DOHH2 (cell line): ENCODE results near the gene CMIP.

Experiments
- H3F3A ChIP-seq: fragments of 200-600 bp; sonication (generic), shearing (Covaris generic); 2 replicates; pipeline ENCODE4 v1.6.0; 2016; ENCODE audit warnings: antibody characterized with exemption, mild to moderate bottlenecking; ENCODE audit not compliant: control insufficient read depth, insufficient read depth
- H3K27ac ChIP-seq: fragments of 200-600 bp; sonication (generic); 2 replicates; pipeline ENCODE4 v1.5.1; 2014; ENCODE audit warnings: low read depth, mild to moderate bottlenecking, low read length, moderate library complexity
- H3K27me3 ChIP-seq: fragments of 200-600 bp; sonication (generic); 2 replicates; pipeline ENCODE4 v1.6.1; 2014; ENCODE audit warnings: mild to moderate bottlenecking, low read length, mixed read lengths; ENCODE audit not compliant: control insufficient read depth
- H3K36me3 ChIP-seq: fragments of 200-600 bp; sonication (generic); 2 replicates; pipeline ENCODE4 v1.6.1; 2014; ENCODE audit warnings: mild to moderate bottlenecking, low read length, moderate library complexity, mixed read lengths; ENCODE audit not compliant: control insufficient read depth
- H3K4me1 ChIP-seq: fragments of 200-600 bp; sonication (generic); 2 replicates; pipeline ENCODE4 v1.6.1; 2014; ENCODE audit warnings: mild to moderate bottlenecking, low read length, mixed read lengths; ENCODE audit not compliant: control insufficient read depth
- H3K4me2 ChIP-seq: fragments of 200-600 bp; sonication (generic); 2 replicates; pipeline ENCODE4 v1.6.0; 2014; ENCODE audit warnings: mild to moderate bottlenecking, low read length, moderate library complexity
- H3K4me3 ChIP-seq: fragments of 200-600 bp; sonication (generic); 2 replicates; pipeline ENCODE4 v1.5.1; 2014; ENCODE audit warnings: mild to moderate bottlenecking, low read length, mixed read lengths
- H3K79me2 ChIP-seq: fragments of 200-600 bp; sonication (generic); 2 replicates; pipeline ENCODE4 v1.6.1; 2014; ENCODE audit warnings: mild to moderate bottlenecking, low read length, mixed read lengths; ENCODE audit not compliant: control insufficient read depth
- H3K9me2 ChIP-seq: fragments of 200-600 bp; sonication (generic); replicated peaks from 2 replicates; pipeline ENCODE4 v1.6.1; 2014; ENCODE audit warnings: mild to moderate bottlenecking, low read length, mixed read lengths; ENCODE audit not compliant: control insufficient read depth
- H3K9me3 ChIP-seq: fragments of 200-600 bp; sonication (generic); 2 replicates; pipeline ENCODE4 v1.6.1; 2014; ENCODE audit warnings: antibody characterized with exemption, low read length, mixed read lengths; ENCODE audit not compliant: control insufficient read depth, insufficient read depth
- H4K20me1 ChIP-seq: fragments of 200-600 bp; sonication (generic); 2 replicates; pipeline ENCODE4 v1.6.0; 2014; ENCODE audit warnings: low read depth, mild to moderate bottlenecking, antibody characterized with exemption, low read length, moderate library complexity; ENCODE audit not compliant: control insufficient read depth, insufficient read depth
- CTCF ChIP-seq: fragments of 200-600 bp; sonication (generic); IDR thresholded peaks from one replicate; pipeline ENCODE4 v1.5.1; 2014; ENCODE audit warnings: antibody characterized with exemption, mild to moderate bottlenecking, low read depth, low read length; ENCODE audit not compliant: poor library complexity, severe bottlenecking
- EZH2phosphoT487 ChIP-seq: fragments of 200-600 bp; sonication (generic); IDR thresholded peaks from 2 replicates; pipeline ENCODE4 v1.6.1; 2017; ENCODE audit warnings: borderline replicate concordance, mild to moderate bottlenecking, antibody characterized with exemption, low read length, moderate library complexity, mixed read lengths

CMIP gene

DNA sequence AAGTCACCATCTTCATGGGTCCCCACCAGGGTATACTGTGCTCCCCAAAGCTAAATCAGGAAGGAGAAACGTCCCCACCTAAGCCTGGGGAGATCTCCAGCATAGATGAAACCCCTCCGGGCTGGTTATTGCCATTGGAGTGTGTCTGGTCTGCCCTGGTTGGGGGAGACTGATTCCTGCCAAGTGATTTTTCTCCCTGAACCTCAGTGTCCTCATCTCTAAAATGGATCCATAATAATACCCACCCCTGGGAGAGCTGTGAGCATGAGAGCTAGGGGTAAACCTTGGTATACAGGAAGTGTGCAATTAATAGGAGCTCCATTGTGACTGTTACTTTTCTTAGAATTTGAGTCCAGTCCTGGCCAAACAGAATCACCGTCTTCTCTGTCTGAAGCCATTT is 111.1 kb downstream of the CMIP start:
- no peak overlapping the region for H3K4me3 ChIP-seq
- no peak for TF ChIP-seq EZH2phosphoT487
- no peak for TF ChIP-seq CTCF
- no peak overlapping the region for H3K4me2 ChIP-seq
- no peaks in the 10 kb centered on the region for H3K27me3 ChIP-seq
- 0 out of 2 replicates have a peak, but pooled peaks cover 4% of the 10 kb centered on the region for H4K20me1 ChIP-seq
- no peaks in the 10 kb centered on the region for H3K4me1 ChIP-seq
- H3K9me2 ChIP-seq = no peaks in the 10 kb centered on the region
- H3K36me3 ChIP-seq = no peaks in the 10 kb centered on the region
- no peaks in the 10 kb centered on the region for H3F3A ChIP-seq
- H3K9me3 ChIP-seq = no peaks in the 10 kb centered on the region
- no peak overlapping the region for H3K27ac ChIP-seq
- H3K79me2 ChIP-seq = no peaks in the 10 kb centered on the region; the same call in 1 of the 2 replicates

DNA sequence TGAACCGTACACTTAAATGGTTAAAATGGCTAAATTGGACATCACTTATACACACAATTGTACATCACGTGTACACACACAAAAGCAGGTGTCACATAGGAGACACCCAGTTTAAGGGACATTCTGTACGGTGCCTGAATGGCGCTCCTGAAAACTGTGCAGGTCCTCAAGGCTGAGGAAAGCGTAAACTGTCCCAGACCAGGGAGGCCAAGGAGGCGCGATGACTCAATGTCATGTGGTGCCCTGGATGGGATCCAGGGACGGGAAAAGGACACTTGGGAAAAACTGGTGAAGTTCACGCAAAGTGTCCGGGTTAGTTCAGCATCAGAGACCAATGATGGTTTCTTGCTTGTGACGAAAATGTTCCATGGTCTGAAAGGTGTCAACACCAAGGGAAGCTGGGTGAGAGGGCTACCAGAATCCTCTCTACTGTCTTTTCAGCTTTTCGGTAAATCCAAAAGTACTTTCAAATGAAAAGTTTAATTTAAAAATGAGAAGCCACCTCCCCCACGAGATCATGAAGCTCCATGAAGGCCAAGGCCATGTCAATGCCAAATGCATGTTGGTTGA is 112.2 kb downstream of the CMIP start:
- H3K27ac ChIP-seq = no peak overlapping the region
- H3K4me3 ChIP-seq = no peak overlapping the region
- no peaks in the 10 kb centered on the region for H3K9me3 ChIP-seq
- H3K4me1 ChIP-seq = no peaks in the 10 kb centered on the region
- TF ChIP-seq CTCF (no peak), EZH2phosphoT487 (no peak)
- no peaks in the 10 kb centered on the region for H3F3A ChIP-seq
- no peaks in the 10 kb centered on the region for H3K27me3 ChIP-seq
- H4K20me1 ChIP-seq = 0 out of 2 replicates have a peak, but pooled peaks cover 4% of the 10 kb centered on the region
- no peak overlapping the region for H3K4me2 ChIP-seq
- no peaks in the 10 kb centered on the region for H3K36me3 ChIP-seq
- no peaks in the 10 kb centered on the region for H3K9me2 ChIP-seq
- H3K79me2 ChIP-seq = no peaks in the 10 kb centered on the region; the same call in 1 of the 2 replicates

DNA sequence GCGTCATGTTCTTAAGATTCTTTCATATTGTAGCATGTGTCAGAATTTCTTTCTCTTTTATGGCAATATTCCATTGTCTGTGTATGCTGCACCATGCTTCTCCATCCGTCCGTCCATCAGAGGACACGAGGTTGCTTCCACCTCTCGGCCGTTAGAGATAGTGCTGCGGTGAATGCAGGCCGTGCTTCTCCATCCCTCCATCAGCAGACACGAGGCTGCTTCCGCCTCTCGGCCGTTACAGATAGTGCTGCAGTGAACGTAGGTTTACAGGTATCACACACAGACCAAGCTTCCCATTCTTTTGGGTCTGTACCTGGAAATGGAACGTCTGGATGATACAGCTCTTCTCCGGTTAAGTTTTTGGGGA is 113.5 kb downstream of the CMIP start:
- TF ChIP-seq CTCF (no peak), EZH2phosphoT487 (no peak)
- Histone ChIP-seq H3K4me3 (no peak overlapping the region), H3K79me2 (no peaks in the 10 kb centered on the region; the same call in 1 of the 2 replicates), H3K9me2 (no peaks in the 10 kb centered on the region), H3K4me2 (no peak overlapping the region), H3K4me1 (no peaks in the 10 kb centered on the region), H4K20me1 (0 out of 2 replicates have a peak, but pooled peaks cover 4% of the 10 kb centered on the region), H3K27me3 (no peaks in the 10 kb centered on the region), H3K36me3 (no peaks in the 10 kb centered on the region), H3F3A (no peaks in the 10 kb centered on the region), H3K27ac (no peak overlapping the region), H3K9me3 (no peaks in the 10 kb centered on the region)
